ENCODE measurements around the gene ISL2. TPM values are rescaled to one million over a fixed set of nuclear protein-coding genes. Genes with fewer than 3 reads are reported as not detected.

Gene ISL2
- total and polyA plus RNA-seq, 2 of the 13 experiments (the other 11 are each of a cell fraction or from before 2014, with no cell fraction given), result 4.3 to 5.1 TPM

DNA sequence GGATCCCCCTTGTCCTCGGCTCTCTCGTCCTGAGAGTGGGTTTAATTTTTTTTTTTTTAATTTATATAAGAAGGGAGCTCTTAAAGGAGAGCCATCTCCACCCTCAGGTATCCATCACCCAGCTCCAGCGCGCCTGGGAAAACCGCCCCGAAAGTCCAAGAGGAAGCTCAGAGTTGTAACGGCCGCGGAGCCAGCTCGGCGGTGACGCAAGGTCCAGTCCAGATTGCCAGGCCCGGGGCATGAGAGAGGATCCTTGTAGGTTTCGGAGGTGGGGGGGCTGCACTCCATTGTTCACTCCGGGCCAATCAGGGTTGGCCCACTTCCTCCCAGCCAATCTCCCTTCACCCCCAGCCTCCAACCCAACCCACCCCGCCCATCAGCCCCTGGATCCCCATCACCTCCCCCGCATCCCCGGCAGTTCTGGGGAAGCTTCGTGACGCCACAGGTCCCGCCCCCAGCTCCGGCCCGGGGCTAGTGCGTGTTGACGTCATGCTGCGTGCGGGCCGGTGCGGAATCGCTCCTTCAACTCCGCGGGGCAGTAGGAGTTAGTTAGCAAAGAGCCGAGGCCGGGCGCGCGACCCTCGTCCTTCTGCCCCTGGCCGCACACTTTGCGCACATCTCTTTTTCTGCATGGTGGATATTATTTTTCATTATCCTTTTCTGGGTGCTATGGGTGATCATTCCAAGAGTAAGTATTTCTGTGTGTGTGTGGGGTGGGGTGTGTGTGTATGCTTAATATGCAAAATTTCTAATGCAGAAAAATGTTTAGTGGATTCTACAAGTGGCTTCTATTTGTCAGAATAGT lies at the start of gene ISL2 (continued):
- TF ChIP-seq, protein P1, sequence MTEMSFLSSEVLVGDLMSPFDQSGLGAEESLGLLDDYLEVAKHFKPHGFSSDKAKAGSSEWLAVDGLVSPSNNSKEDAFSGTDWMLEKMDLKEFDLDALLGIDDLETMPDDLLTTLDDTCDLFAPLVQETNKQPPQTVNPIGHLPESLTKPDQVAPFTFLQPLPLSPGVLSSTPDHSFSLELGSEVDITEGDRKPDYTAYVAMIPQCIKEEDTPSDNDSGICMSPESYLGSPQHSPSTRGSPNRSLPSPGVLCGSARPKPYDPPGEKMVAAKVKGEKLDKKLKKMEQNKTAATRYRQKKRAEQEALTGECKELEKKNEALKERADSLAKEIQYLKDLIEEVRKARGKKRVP (CRISPR knock-in tag; IDR thresholded peaks at IDR 0.05), result peak in 1 of 2 experiments; percentile 99; a peak in 2 of 4 replicates
- TF ChIP-seq TOE1 (CRISPR knock-in tag; IDR thresholded peaks at IDR 0.05), result no peak
- no peak for TF ChIP-seq ZNF605 (CRISPR knock-in tag; IDR thresholded peaks at IDR 0.05)
- TF ChIP-seq SOX6 (IDR thresholded peaks at IDR 0.05), result no peak
- peak; percentile 97 for TF ChIP-seq SOX6 (CRISPR knock-in tag; IDR thresholded peaks at IDR 0.05)
- TF ChIP-seq, protein P2, sequence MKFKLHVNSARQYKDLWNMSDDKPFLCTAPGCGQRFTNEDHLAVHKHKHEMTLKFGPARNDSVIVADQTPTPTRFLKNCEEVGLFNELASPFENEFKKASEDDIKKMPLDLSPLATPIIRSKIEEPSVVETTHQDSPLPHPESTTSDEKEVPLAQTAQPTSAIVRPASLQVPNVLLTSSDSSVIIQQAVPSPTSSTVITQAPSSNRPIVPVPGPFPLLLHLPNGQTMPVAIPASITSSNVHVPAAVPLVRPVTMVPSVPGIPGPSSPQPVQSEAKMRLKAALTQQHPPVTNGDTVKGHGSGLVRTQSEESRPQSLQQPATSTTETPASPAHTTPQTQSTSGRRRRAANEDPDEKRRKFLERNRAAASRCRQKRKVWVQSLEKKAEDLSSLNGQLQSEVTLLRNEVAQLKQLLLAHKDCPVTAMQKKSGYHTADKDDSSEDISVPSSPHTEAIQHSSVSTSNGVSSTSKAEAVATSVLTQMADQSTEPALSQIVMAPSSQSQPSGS (CRISPR knock-in tag; IDR thresholded peaks at IDR 0.05), result peak; percentile 83
- peak; percentile 32; the same call in 1 of the 2 replicates for TF ChIP-seq CCDC6 (CRISPR knock-in tag; IDR thresholded peaks at IDR 0.05)
- TF ChIP-seq ZNF570 (CRISPR knock-in tag; IDR thresholded peaks at IDR 0.05; ENCODE audit: borderline replicate concordance), result no peak
- TF ChIP-seq ZNF761 (CRISPR knock-in tag; conservative IDR thresholded peaks at IDR 0.05), result no peak
- TF ChIP-seq, protein P3, sequence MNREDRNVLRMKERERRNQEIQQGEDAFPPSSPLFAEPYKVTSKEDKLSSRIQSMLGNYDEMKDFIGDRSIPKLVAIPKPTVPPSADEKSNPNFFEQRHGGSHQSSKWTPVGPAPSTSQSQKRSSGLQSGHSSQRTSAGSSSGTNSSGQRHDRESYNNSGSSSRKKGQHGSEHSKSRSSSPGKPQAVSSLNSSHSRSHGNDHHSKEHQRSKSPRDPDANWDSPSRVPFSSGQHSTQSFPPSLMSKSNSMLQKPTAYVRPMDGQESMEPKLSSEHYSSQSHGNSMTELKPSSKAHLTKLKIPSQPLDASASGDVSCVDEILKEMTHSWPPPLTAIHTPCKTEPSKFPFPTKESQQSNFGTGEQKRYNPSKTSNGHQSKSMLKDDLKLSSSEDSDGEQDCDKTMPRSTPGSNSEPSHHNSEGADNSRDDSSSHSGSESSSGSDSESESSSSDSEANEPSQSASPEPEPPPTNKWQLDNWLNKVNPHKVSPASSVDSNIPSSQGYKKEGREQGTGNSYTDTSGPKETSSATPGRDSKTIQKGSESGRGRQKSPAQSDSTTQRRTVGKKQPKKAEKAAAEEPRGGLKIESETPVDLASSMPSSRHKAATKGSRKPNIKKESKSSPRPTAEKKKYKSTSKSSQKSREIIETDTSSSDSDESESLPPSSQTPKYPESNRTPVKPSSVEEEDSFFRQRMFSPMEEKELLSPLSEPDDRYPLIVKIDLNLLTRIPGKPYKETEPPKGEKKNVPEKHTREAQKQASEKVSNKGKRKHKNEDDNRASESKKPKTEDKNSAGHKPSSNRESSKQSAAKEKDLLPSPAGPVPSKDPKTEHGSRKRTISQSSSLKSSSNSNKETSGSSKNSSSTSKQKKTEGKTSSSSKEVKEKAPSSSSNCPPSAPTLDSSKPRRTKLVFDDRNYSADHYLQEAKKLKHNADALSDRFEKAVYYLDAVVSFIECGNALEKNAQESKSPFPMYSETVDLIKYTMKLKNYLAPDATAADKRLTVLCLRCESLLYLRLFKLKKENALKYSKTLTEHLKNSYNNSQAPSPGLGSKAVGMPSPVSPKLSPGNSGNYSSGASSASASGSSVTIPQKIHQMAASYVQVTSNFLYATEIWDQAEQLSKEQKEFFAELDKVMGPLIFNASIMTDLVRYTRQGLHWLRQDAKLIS (CRISPR knock-in tag; IDR thresholded peaks at IDR 0.05), result 0 out of 2 replicates have a peak, but pooled peaks have one; percentile 50
- TF ChIP-seq, protein P4, sequence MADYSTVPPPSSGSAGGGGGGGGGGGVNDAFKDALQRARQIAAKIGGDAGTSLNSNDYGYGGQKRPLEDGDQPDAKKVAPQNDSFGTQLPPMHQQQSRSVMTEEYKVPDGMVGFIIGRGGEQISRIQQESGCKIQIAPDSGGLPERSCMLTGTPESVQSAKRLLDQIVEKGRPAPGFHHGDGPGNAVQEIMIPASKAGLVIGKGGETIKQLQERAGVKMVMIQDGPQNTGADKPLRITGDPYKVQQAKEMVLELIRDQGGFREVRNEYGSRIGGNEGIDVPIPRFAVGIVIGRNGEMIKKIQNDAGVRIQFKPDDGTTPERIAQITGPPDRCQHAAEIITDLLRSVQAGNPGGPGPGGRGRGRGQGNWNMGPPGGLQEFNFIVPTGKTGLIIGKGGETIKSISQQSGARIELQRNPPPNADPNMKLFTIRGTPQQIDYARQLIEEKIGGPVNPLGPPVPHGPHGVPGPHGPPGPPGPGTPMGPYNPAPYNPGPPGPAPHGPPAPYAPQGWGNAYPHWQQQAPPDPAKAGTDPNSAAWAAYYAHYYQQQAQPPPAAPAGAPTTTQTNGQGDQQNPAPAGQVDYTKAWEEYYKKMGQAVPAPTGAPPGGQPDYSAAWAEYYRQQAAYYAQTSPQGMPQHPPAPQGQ (CRISPR knock-in tag; IDR thresholded peaks at IDR 0.05; ENCODE audit: borderline replicate concordance), result no peak
- no peak for TF ChIP-seq RBM39 (IDR thresholded peaks at IDR 0.05; ENCODE audit: low read depth, low read length, poor library complexity, severe bottlenecking)
- TF ChIP-seq, protein P5, sequence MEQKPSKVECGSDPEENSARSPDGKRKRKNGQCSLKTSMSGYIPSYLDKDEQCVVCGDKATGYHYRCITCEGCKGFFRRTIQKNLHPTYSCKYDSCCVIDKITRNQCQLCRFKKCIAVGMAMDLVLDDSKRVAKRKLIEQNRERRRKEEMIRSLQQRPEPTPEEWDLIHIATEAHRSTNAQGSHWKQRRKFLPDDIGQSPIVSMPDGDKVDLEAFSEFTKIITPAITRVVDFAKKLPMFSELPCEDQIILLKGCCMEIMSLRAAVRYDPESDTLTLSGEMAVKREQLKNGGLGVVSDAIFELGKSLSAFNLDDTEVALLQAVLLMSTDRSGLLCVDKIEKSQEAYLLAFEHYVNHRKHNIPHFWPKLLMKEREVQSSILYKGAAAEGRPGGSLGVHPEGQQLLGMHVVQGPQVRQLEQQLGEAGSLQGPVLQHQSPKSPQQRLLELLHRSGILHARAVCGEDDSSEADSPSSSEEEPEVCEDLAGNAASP (CRISPR knock-in tag; IDR thresholded peaks at IDR 0.05; ENCODE audit: borderline replicate concordance), result peak; percentile 18
- peak; percentile 79; the same call in 1 of the 2 replicates for TF ChIP-seq ZNF350 (CRISPR knock-in tag; IDR thresholded peaks at IDR 0.05; ENCODE audit: borderline replicate concordance, low read depth)
- TF ChIP-seq NFYC (CRISPR knock-in tag; IDR thresholded peaks at IDR 0.05), result peak; percentile 77
- TF ChIP-seq JDP2 (CRISPR knock-in tag; IDR thresholded peaks at IDR 0.05; ENCODE audit: borderline replicate concordance), result no peak
- no peak for TF ChIP-seq RFX3 (CRISPR knock-in tag; IDR thresholded peaks at IDR 0.05)
- peak; percentile 88 for TF ChIP-seq ZFX (CRISPR knock-in tag; IDR thresholded peaks at IDR 0.05; ENCODE audit: low read depth)
- no peak for TF ChIP-seq ZNF44 (CRISPR knock-in tag; IDR thresholded peaks at IDR 0.05)
